HCT116 (cell line): ENCODE data around the gene CCDC124. TPM values are rescaled to one million over a fixed set of nuclear protein-coding genes. Genes with fewer than 3 reads are reported as not detected.
A peak's percentile ranks its signal among the peaks of the same experiment; 100 is the strongest.

Experiments
- ATAC-seq: fragments of 200-7000 bp; cut with Tn5 transposase; 2 replicates; pipeline ENCODE4 v1.9.1; 2020; ENCODE audit warnings: mild to moderate bottlenecking, moderate library complexity
- BruUV-seq: library from RNA; stranded (reverse); fragments of 400-500 nt; replicated peaks from 2 replicates; lab custom pipeline; 2021; lab: Mats Ljungman, UMichigan
- CTCF ChIA-PET: fragments of 300-600 bp; sonication (Branson Sonifier 250); formaldehyde crosslinking; loops from one replicate; lab custom pipeline; 2021; ENCODE audit warnings: antibody characterized with exemption; lab: Charles Lee
- POLR2A ChIA-PET: fragments of 300-600, 350-600 bp; sonication (Branson Sonifier 250); formaldehyde crosslinking; loops from one replicate; lab custom pipeline; 2021; ENCODE audit warnings: antibody characterized with exemption; lab: Charles Lee
- RAD21 ChIA-PET, 2 experiments: fragments of 300-600 bp; sonication (Branson Sonifier 250); formaldehyde crosslinking; loops; one replicate each; lab custom pipeline; 2023; ENCODE audit warnings: low total read pairs in 2 of 2; ENCODE audit not compliant: uncharacterized antibody in 2 of 2, unreplicated experiment in 2 of 2, low non-redundant PET in 1 of 2; lab: Charles Lee
- DNase-seq: peaks from one replicate; pipeline ENCODE4 v3.0.0-alpha.2; 2010; ENCODE audit warnings: low read depth, low spot score
- H2AFZ ChIP-seq: fragments of 200-600 bp; shearing (Covaris generic), sonication (generic); 2 replicates; pipeline ENCODE4 v1.6.1; 2017; ENCODE audit warnings: low read depth, mixed run types, mixed read lengths, antibody characterized with exemption, low read length; ENCODE audit not compliant: poor library complexity, severe bottlenecking
- H3K27ac ChIP-seq: 2 replicates; pipeline ENCODE4 v1.5.1; 2012; ENCODE audit warnings: low read depth, low read length
- H3K27me3 ChIP-seq: fragments of 200-600 bp; sonication (generic); 2 replicates; pipeline ENCODE4 v1.6.1; 2016; ENCODE audit warnings: mixed run types, low read length, mixed read lengths; ENCODE audit not compliant: insufficient read depth
- H3K36me3 ChIP-seq, 2 experiments: fragments of 200-500 bp in 1 of 2; fragments of 200-600 bp in 1 of 2; sonication (Bioruptor generic) in 1 of 2; sonication (generic) in 1 of 2; 2 replicates each; pipeline versions ENCODE4 v1.5.1 to v1.6.1; 2014 to 2016; ENCODE audit warnings: low read length in 2 of 2, inconsistent platforms in 1 of 2, mixed read lengths in 1 of 2, mixed run types in 1 of 2; ENCODE audit not compliant: insufficient read depth in 2 of 2, control insufficient read depth in 1 of 2
- H3K4me1 ChIP-seq, 2 experiments: fragments of 200-600 bp in 1 of 2; sonication (generic) in 1 of 2; 2 replicates each; pipeline versions ENCODE4 v1.5.1 to v1.6.1; 2012 to 2017; ENCODE audit warnings: low read length in 2 of 2, inconsistent platforms in 1 of 2, mild to moderate bottlenecking in 1 of 2, mixed read lengths in 1 of 2, mixed run types in 1 of 2, moderate library complexity in 1 of 2; ENCODE audit not compliant: insufficient read depth in 2 of 2, control insufficient read depth in 1 of 2
- H3K4me2 ChIP-seq: fragments of 200-600 bp; sonication (generic); 2 replicates; pipeline ENCODE4 v1.6.1; 2017; ENCODE audit warnings: mixed run types, low read length, mixed read lengths
- H3K4me3 ChIP-seq, 2 experiments: fragments of 200-600 bp in 1 of 2; sonication (generic) in 1 of 2; replicated peaks in 1 of 2; 2 replicates each; pipeline ENCODE4 v1.5.1; 2011 to 2016; ENCODE audit warnings: low read length in 2 of 2, control low read depth in 1 of 2, low read depth in 1 of 2, mild to moderate bottlenecking in 1 of 2, mixed read lengths in 1 of 2, mixed run types in 1 of 2
- H3K79me2 ChIP-seq: fragments of 200-600 bp; sonication (generic); 2 replicates; pipeline ENCODE4 v1.6.1; 2017; ENCODE audit warnings: mild to moderate bottlenecking, mixed run types, low read length, moderate library complexity, mixed read lengths; ENCODE audit not compliant: insufficient read depth
- H3K9ac ChIP-seq: fragments of 200-600 bp; sonication (generic); 2 replicates; pipeline ENCODE4 v1.6.1; 2016; ENCODE audit warnings: low read length, mixed read lengths
- H3K9me2 ChIP-seq: fragments of 200-600 bp; sonication (generic), shearing (Covaris generic); 2 replicates; pipeline ENCODE4 v1.6.1; 2017; ENCODE audit warnings: mixed run types, mild to moderate bottlenecking, moderate library complexity; ENCODE audit not compliant: insufficient read depth
- H3K9me3 ChIP-seq, 2 experiments: fragments of 200-500 bp in 1 of 2; fragments of 200-600 bp in 1 of 2; sonication (Bioruptor generic) in 1 of 2; sonication (generic) in 1 of 2; 2 replicates each; pipeline ENCODE4 v1.6.1; 2014 to 2017; ENCODE audit warnings: low read length in 2 of 2, mixed read lengths in 2 of 2, inconsistent platforms in 1 of 2, low read depth in 1 of 2, mild to moderate bottlenecking in 1 of 2, mixed run types in 1 of 2, moderate library complexity in 1 of 2; ENCODE audit not compliant: control insufficient read depth in 1 of 2, insufficient read depth in 1 of 2
- H4K20me1 ChIP-seq: fragments of 200-600 bp; sonication (generic), shearing (Covaris generic); 2 replicates; pipeline ENCODE4 v1.6.1; 2017; ENCODE audit warnings: mixed run types, mild to moderate bottlenecking, moderate library complexity; ENCODE audit not compliant: insufficient read depth
- CBX3 ChIP-seq: IDR thresholded peaks from 2 replicates; pipeline ENCODE4 v1.6.1; 2012; ENCODE audit warnings: low read depth
- CEBPB ChIP-seq: IDR thresholded peaks from 2 replicates; pipeline ENCODE4 v1.6.1; 2012; ENCODE audit warnings: low read depth
- FOSL1 ChIP-seq: IDR thresholded peaks from 2 replicates; pipeline ENCODE4 v1.6.1; 2012; ENCODE audit warnings: low read depth
- POLR2A ChIP-seq: IDR thresholded peaks from 2 replicates; pipeline ENCODE4 v1.7.0; 2011; ENCODE audit warnings: borderline replicate concordance; ENCODE audit not compliant: insufficient read depth, insufficient read length; ENCODE audit errors: extremely low read depth
- POLR2AphosphoS5 ChIP-seq: IDR thresholded peaks from 2 replicates; pipeline ENCODE4 v1.6.1; 2011; ENCODE audit warnings: mild to moderate bottlenecking, low read depth, low read length, moderate library complexity
- YY1 ChIP-seq: IDR thresholded peaks from 2 replicates; pipeline ENCODE4 v1.6.1; 2011; ENCODE audit warnings: low read length, low read depth, moderate library complexity, mild to moderate bottlenecking; ENCODE audit not compliant: insufficient replicate concordance; ENCODE audit errors: extremely low read depth
- intact Hi-C: fragments of 100-400 bp; cut with micrococcal nuclease; formaldehyde crosslinking; loops from 2 replicates; pipeline ENCODE4 v1.10.0; 2022
- total RNA-seq: library from RNA; stranded (reverse); gene quantifications from one replicate; pipeline ENCODE4 v1.2.1, GENCODE V29; 2021; ENCODE audit not compliant: unreplicated experiment

Gene CCDC124
- total RNA-seq, 1 experiment from 2014 or later, result 177 TPM

DNA sequence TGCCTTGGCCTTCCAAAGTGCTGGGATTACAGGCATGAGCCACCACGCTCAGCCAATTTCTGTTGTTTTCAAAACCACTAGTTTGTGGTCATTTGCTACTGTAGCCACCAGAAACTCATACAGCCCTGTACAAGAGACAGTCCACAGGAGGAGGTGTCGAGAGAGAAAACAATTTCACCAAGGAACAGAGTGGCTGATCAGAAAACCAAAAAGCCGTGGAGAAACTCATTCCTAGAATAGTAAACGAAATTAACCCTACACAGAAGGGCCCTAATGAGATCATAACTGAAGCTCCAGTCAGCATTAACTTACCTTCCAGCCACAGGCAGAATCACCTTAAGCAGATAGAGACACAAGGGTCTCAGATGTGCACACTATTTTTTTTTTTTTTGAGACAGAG lies 3.8 kb upstream of the CCDC124 start:
- H3K4me1 ChIP-seq, result peaks cover 12 to 18% of the 10 kb centered on the region in 2 experiments
- no peak overlapping the region for H2AFZ ChIP-seq
- H3K4me2 ChIP-seq, result no peak overlapping the region
- ChIA-PET CTCF (interaction anchor here (1.3 kb wide), 1 partner anchor 70 kb away, joined by 7 read pairs; the partner anchor contains the start of gene RPL18A), RAD21 (no interaction called here), POLR2A (interaction anchor here (4.7 kb wide), 1 partner anchor 69 kb away, joined by 61 read pairs; the partner anchor contains the start of gene RPL18A)
- H3K9me2 ChIP-seq, result no peaks in the 10 kb centered on the region
- H3K9ac ChIP-seq, result no peak overlapping the region
- DNase-seq (no peak), ATAC-seq (no peak)
- TF ChIP-seq POLR2AphosphoS5 (no peak), CEBPB (no peak), YY1 (no peak)
- no peaks in the 10 kb centered on the region; a peak in 1 of 4 replicates for H3K36me3 ChIP-seq
- H3K79me2 ChIP-seq, result peaks cover 12% of the 10 kb centered on the region
- H3K9me3 ChIP-seq, result no peaks in the 10 kb centered on the region
- no peaks in the 10 kb centered on the region for H3K27me3 ChIP-seq
- H3K4me3 ChIP-seq, result no peak overlapping the region
- BruUV-seq, result no TSS peak
- intact Hi-C loops, result no loop called here
- H3K27ac ChIP-seq, result no peak overlapping the region
- H4K20me1 ChIP-seq, result no peaks in the 10 kb centered on the region

DNA sequence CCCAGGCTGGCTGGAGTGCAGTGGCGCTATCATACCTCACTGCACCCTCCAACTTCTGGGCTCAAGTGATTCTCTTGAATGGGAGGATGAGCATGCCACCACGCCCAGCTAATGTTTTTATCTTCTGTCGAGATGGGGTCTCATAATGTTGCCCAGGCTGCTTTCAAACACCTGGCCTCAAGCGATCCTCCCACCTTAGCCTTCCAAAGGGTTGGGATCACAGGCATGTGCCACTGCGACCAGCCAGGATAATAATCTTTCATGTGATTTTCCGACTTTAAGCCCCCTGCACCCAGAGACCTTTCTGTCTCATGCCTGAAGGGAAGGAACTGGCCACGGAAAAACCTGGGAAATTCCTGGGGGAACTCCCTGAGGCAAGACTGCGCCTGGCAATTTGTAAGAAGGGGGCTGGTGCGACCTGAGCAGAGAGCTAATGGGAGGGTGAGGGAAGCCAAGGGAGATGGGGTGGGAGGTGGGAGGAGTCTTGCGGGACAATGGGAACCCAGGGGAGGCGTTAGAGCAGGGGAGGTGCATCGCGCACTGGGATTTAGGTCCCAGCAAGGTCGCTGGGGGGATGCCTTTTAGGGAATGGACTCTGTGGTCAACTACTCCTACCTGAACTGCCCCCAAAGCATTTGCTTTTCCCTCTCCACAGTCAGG lies 1.2 kb upstream of the CCDC124 start:
- Histone ChIP-seq H3K27ac (peak overlapping the region; percentile 86), H3K4me2 (peak overlapping the region; percentile 97), H3K9ac (peak overlapping the region; percentile 98), H3K4me1 (peaks cover 15 to 22% of the 10 kb centered on the region in 2 experiments), H3K9me3 (no peaks in the 10 kb centered on the region), H3K9me2 (no peaks in the 10 kb centered on the region), H3K36me3 (peaks cover 0 to 2% of the 10 kb centered on the region in 2 experiments; a peak in 1 of 4 replicates), H4K20me1 (no peaks in the 10 kb centered on the region), H3K4me3 (peak overlapping the region; percentile 87 to 98), H3K27me3 (no peaks in the 10 kb centered on the region), H3K79me2 (peaks cover 36% of the 10 kb centered on the region), H2AFZ (peak overlapping the region; percentile 43)
- RAD21 ChIA-PET, result interaction anchor here (0.6 to 2.5 kb wide), 6 partner anchors 9 to 72 kb away, joined by 3 to 20 read pairs (median 5); partner anchors contain the start of gene RPL18A (in 1 of the 2)
- intact Hi-C loops, result loop anchor here (1.0 to 10.0 kb wide), 4 partner anchors 61 to 323 kb away; partner anchors contain the start of gene RPL18A
- CTCF ChIA-PET, result interaction anchor here (0.6 to 5.0 kb wide), 6 partner anchors 16 to 429 kb away, joined by 3 to 73 read pairs (median 6); partner anchors contain the start of genes RPL18A and SLC5A5
- DNase-seq (no peak), ATAC-seq (peak; percentile 72)
- no TSS peak for BruUV-seq
- no peak for TF ChIP-seq CBX3
- no peak for TF ChIP-seq POLR2A
- TF ChIP-seq FOSL1, result no peak
- peak; percentile 59; the same call in 1 of the 2 replicates for TF ChIP-seq POLR2AphosphoS5
- POLR2A ChIA-PET, result interaction anchor here (0.6 to 4.7 kb wide), 8 partner anchors 23 to 522 kb away, joined by 3 to 61 read pairs (median 4); partner anchors contain the start of genes RPL18A and SLC5A5
